Measurements from ENCODE around the gene FAM76A.
A peak's percentile ranks its signal among the peaks of the same experiment; 100 is the strongest.
"Not testable (repeated sequence)": the region's sequence is repeated elsewhere in the genome, so short reads cannot be mapped to it uniquely, and the experiment has no call there.

FAM76A gene

DNA sequence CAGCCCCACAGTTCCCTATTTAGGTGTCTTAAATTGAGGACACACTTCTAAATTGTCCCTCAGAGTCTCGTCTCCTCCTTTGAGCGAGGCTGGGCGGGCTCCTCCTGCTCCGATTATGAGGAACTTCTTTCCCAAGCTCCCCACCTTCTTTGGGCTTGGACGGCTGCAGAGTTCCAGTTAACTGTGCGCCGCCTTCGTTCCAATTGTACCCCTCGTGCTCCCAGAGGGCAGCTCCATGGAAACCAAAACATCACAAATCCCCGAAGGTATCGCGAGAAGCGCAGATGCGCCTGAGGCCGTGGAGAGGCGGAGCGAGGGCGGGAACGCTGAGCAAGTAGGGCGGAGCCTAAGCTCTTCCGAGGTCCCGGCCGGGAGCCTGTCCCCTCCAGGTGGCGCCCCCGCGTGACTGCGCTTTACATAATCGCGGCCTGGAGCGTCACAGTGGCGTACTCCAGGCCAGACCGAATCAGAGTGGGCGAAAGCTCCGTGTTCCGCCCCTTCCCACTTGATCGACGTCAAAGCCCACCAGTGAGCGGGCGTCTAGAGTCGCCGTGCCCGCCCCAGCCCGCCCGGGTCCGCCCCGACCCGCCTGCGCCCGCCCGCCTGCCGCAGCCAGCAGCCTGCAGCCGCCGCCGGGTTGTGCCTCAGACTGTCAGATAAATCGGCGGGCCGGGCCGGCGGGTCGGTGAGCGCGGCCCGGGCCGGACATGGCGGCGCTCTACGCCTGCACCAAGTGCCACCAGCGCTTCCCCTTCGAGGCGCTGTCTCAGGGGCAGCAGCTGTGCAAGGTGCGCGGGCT is at the start of gene FAM76A:
FAM76A (plus strand) TSS at position 588 of the 799 bp plus-strand sequence; CDS start at position 708, 120 bp downstream.
- DNase-seq = peak; percentile 99

DNA sequence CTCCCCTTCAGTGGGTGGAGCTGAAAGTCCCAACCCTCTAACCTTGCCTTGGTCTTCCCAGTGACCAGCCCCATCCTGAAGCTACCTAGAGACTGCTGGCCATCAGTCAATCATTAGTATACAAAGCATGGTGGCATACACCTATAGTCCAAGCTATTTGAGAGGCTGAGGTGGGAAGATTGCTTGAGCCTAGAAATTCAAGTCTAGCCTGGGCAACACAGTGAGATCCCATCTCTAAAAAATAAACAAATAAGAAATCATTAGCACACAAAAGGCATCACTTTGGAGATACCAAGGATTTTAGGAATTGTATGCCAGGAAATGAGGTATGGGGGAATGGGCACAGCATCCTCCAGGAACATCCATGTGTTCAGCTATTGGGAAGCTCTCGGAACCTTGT is 49.4 kb upstream of the FAM76A start:
- DNase-seq = no peak

DNA sequence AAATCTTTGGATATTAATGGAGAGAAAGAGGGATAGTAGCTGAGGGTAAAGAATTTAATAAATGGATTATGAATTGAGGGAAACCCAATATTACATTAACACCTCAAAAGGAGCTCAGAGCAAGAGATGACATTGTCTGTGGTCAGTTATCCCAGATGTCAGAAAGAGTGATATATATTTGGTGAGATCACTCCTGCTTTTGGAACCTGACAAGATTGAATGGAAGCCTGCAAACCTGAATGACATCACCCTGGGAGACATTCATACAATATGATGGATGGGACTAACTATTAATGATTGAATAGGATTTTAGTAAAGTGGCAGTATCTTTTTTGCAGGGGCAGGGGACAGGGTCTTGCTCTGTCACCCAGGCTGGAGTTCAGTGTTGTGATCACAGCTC is 47.0 kb upstream of the FAM76A start:
- no peak for DNase-seq

DNA sequence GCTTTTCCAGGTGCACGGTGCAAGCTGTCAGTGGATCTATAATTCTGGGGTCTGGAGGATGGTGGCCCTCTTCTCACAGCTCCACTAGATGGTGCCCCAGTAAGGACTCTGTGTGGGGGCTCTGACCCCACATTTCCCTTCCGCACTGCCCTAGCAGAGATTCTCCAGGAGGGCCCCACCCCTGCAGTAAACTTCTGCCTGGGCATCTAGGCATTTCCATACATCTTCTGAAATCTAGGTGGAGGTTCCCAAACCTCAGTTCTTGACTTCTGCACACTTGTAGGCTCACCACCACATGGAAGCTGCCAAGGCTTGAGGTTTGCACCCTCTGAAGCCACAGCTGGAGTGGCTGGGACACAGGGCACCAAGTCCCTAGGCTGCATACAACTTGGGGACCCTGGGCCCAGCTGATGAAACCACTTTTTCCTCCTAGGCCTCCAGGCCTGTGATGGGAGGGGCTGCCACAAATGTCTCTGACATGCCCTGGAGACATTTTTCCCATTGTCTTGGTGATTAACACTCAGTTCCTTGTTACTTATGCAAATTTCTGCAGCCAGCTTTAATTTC is 45.5 kb upstream of the FAM76A start:
- DNase-seq = not testable (repeated sequence)

DNA sequence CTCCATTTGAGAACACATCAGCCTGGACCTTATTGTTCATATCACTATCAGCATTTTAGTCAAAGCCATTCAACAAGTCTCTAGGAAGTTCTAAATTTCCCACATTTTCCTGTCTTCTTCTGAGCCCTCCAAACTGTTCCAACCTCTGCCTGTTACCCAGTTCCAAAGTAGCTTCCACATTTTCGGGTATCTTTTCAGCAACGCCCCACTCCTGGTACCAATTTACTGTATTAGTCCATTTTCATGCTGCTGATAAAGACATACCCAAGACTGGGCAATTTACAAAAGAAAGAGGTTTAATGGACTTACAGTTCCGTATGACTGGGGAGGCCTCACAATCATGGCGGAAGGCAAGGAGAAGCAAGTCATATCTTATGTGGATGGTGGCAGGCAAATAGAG is 44.2 kb upstream of the FAM76A start:
- DNase-seq = not testable (repeated sequence)

DNA sequence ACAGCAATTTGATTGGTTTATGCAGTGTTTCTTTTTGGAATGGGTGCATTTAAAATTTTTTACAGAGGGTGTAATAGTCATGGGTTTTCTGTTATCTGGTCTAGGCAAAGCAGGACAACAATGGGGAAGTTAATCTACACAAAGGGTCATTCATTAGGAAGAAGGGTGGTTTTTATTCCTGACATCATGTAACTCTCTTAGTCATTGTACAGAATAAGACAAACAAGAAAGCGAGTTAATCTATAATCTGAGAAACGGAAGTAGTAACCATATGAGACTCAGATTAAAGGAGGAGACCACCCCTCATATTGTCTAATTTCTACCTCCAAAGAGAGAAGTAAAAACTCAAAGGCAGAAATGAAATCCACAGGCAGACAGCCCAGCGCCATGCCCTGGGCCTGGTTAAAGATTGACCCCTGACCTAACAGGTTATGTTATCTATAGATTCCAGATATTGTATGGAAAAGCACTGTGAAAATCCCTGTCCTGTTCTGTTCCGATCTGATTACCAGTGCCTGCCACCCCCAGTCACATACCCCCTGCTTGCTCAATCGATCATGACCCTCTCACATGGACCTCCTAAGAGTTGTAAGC is 43.3 kb upstream of the FAM76A start:
- DNase-seq = no peak

DNA sequence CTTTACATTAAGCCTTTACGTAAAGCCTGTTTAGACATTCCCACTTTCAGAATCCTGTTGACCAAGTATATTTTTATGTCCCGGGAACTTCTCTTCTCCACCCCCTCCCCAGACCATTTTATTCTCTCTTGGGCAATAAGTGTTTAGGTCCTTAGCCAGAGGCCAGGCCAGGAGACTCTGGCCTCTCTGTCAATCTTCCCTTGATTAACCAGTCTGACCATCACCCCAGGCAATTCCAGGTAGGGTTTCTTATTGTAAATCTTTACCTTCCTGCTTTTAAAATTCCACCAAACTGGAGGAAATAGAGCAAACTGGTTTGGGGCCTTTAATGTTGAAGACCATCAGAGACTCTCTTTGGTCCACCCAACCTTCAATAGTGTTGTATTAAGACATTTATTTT is 41.6 kb upstream of the FAM76A start:
- DNase-seq = no peak

DNA sequence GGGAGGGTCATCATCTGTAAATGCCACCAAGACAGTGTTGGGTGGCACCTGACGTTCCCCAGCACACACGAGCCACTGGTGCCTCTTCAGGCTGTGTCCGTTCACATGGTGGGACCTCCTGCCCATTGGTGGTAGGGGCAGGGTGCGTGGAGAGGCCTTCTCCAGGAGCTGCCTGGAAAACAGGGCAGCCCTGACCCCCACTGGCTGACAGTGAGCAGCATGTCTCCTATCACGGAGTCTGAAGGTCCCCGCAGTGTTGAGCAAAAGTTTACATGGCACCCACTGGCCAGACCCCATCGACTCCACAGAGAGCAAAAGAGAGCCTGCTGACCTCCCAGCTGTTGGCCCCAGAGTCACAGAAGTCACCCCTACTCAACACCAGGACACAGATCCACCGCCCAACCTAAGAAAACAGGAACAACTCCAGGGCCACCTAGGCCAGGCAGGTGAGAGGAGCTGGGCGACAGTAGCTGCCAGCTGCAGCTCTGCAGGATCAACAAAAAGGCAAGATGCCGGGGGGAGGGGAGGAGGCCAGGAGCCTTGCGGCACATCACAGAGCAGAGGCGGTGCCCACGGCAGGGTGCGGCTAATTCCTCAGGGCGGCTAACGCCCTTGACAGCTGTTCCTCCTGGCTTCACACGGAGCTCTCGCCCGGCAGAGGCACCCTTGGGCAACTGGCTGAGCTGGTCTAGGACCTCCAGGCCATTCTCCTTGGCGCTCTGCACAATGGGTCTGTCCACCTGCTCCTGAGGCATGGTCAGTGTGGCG is 39.4 kb upstream of the FAM76A start:
- DNase-seq = no peak

DNA sequence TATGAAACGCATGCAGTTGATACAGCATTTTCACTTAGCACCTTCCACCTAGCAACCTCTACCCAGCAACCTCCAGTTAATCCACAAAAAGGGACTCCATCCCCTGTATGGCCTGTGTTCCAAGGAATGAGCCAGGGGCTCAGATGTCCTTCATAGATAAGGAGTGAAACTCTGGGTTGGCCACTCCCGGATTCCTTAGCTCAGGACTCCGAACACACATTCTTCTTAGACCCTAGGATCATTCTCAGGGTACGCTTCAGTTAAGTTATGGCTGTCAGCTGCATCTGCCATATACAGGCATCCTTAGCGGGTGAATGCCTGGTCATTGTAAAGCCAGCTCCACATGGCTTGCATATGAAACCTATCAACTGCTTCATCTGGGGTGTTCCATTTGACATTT is 37.9 kb upstream of the FAM76A start:
- DNase-seq = no peak

DNA sequence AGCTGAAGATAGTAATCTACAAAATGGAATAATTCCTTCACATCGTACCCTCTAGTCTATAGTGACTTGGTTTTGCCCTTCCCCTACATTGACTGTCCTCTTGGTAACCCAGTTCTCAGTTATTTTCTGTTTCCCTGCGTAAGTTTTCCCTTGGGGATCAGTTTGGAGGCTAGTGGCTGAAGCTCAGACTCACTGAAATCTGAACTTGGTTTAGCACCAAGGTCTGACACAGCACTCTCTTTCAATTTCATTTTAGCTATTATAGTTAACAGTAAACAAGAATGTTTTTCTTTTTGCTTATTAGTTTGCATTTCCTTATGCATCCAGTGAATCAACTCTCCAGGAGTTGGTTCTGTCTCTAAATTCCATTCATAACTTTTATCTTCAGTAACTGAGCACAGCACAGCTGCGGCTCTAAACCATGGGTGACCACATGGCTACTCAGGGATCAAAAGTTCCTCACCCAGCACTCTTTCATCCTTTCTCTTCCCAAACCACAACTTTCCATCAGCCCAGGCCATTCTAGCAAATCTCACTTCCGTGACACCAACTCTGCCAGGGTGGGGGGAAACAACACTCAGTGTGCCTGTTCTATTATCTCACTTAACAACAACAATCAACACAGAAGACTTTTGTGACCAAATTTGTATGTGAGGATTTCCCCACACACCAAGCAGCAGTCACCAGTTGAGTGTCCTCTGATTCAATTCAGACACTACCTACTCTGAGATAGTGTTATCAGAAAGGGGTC is 36.2 kb upstream of the FAM76A start:
- DNase-seq = no peak

DNA sequence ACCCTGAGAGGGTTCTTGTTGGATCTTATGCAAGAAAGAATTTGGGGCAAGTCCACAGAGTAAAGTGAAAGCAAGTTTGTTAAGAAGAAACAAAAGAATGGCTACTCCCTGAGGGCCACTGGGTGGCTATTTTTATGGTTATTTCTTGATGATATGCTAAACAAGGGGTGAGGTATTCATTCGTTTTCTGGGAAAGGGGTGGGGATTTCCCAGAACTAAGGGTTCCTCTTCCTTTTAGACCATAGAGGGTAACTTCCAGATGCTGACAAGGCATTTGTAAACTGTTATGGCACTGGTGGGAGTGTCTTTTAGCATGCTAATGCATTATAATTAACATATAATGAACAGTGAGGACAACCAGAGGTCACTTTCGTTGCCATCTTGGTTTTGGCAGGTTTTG is 35.6 kb upstream of the FAM76A start:
- no peak for DNase-seq

DNA sequence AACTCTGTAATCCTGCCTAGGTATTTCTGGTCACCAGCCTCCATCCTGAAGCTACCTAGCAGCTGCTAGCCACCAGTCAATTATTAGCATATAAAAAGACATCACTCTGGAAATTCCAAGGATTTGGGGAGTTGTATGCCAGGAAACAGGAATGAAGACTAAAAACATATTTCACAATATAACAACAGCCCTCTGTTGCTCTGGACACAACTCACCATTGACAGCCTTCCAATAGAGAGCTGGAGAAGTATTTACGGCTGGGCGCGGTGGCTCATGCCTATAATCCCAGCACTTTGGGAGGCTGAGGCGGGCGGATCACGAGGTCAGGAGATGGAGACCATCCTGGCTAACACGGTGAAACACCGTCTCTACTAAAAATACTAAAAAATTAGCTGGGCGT is 28.9 kb upstream of the FAM76A start:
- DNase-seq = not testable (repeated sequence)

DNA sequence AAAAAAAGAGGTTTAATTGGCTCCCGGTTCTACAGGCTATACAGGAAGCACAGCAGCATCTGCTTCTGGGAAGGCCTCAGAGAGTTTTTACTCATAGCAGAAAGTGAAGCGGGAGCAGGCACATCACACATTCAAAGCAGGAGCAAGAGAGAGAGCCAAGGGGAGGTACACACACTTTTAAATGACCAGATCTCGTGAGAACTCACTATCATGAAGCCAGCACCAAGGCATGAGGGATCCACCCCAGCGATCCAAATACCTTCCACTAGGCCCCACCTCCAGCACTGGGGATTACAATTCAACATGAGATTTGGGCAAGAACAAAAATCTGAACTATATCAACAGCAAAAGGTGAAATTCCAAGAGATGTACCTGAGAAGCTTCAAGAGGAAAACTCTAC is 20.8 kb upstream of the FAM76A start:
- no peak for DNase-seq

DNA sequence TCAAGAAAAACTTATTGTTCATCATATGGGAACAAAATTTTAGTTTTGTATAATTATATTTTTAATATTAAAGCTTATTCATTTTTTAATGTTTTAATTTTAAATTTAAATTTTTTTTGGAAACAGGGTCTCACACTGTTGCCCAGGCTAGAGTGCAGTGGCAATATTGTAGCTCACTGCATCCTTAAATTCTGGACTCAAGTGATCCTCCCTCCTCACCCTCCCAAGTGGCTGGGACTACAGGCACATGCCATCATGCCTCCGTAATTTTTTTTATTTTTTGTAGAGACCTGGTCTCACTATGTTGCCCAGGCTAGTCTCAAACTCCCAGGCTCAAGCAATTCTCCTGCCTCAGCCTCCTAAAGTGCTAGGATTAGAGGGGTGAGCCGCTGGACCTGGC is 20.2 kb upstream of the FAM76A start:
- DNase-seq = no peak

DNA sequence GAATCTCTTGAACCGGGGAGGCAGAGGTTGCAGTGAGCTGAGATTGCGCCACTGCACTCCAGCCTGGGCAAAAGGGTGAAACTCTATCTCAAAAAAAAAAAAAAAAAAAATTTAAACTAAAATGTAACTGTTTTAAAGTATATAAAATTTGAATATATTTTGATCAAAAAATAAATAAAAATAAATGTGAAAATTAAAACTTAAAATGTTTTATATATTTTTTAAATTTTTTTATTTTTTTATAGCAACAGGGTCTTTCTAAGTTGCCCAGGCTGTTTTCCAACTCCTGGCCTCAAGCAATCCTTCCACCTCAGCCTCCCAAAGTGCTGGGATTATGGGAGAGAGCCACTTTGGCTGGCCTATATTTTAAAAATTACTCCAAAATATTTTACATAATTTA is 15.2 kb upstream of the FAM76A start:
- no peak for DNase-seq

DNA sequence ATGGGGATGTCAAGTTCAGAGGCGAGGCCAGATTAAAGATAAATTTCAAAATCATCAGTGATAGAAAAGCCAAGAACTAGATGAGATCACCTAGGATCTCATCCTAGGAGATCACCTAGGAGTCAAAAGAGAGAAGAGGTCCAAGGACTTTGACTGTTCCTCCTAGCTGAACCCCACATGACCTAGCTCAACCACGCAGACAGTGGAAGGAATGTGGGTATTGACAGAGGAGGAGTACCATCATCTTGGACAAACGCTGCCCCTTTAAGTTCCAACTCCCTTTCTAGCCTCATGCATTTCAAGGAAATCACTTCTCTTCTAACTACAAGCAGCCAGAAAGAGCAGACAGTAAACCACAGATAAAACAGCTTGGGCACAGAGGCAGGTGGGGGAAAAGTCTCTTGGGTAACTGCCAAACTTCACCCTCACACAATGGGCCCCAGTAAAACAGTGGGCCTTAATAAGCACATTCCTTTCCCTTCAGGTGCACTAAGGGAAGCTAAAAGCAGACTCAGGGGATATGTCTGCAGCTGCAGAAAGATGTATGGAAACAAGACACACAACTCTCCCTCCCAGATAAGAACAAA is 12.5 kb upstream of the FAM76A start:
- no peak for DNase-seq

DNA sequence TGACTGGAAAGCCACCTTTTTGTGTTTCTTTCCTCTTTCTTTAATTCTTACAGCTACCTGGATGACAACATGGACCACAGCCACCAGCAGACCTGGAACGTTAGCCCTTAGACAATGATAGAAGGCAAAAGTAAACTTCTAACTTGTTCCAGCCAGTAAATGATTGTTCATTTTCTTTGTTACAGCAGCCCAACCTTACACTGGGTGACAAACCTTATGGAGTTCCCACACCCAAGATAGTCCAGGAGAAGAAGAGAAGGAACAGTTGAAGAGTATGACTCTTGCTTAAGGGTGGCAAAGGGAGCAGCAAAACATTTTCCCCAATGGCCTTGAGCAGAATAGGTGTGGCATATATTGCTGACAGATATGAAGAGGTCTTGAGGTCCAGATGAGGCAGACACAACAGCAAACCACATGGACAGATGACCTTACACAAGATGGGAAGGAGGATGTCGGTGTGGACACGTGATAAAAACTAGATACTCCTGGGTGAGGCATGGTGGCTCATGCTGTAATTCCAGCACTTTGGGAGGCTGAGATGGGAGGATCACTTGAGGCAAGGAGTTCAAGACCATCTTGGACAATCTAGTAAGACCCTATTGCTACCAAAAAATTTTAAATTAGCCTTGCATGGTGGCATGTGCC is 11.8 kb upstream of the FAM76A start:
- no peak for DNase-seq

DNA sequence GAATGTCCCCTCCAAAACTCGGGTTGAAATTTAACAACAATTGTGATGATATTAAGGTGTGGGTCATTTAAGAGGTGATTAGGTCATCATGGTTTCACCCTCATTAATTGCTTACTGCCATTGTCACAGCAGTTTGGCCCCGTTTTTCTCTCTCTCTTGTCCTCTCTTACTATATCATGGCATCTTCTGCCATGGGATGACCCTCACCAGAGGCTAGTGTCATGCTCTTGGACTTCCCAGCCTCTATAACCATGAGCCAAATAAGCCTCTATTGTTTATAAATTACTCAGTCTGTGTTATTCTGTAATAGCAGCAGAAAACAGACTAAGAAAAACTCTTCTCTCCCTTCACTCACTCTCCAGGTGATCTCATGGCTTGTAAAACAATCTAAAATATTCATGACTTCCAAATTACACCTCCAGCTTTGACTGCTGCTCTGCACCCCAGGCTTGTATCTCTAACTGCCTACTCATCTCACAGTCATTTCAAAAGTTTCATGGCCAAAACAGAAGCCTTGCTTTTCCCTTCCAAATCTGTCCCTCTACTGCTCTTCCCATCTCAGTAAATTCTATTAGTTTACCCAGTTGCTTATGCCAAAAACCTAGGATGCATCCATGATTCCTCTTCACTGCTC is 9.4 kb upstream of the FAM76A start:
- DNase-seq = no peak

DNA sequence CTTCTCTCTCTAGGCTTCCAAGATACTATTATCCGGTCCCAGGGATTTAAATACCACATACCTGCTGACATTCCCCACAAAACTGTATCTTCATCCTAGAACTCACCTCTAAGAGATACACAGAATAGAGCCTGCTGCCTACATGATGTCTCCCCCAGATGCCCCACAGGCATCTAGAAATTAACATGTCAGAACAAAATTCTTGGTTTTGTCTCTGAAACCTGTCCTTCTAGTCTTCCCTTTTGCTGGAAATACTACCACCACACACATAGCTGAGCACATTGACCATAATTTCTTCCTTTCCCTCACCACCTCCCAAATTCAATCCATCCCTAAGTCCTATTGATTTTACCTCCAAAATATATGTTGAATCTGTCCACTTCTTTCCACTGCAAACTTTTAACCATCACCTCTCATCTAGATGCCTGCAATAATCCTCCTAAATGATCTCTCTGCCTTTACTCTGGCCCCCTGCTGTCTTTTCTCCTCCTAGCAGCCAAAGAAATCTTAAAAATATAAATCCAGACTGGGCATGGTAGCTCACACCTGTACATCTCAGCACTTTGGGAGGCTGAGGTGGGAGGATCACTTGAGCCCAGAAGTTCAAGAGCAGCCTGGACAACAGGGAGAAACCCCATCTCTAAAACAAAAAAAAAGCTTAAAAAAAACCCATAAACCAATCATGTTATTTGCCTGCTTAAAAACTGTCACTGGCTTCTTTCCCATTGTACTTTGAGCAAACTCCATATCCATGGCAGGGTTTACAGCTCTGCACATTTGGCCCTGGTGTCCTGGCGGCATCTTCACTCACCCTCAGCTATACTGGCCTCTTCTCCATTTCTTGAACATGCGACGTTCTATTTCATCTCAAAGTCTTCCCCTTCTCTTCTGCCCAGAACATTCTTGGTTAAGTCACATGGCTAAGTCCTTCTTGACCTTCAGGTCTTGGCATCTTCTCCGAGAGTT is 6.2 kb upstream of the FAM76A start:
- no peak for DNase-seq

DNA sequence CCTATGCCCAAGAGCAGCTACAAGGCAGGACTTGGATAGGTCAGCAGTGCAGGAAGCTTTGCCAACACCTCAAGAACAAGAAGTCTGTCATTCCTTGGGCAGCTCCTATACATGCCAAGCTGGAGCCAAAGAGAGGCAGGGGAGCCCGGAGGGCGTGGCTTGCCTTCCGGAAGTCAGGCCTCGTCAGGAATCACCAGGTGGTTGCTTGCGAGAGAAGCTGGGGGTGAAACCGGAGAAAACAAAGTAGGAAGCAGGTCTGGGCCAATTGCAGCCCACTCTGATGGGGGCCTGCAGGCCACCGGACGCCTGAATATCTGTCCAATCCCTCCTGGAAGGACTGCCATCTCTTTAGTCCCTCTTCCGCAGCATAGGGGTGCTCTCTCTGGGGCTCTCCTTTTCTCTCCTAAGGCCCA is 794 bp upstream of the FAM76A start:
- DNase-seq = no peak

Data from activated CD4-positive, alpha-beta T cell treated with anti-CD3 and anti-CD28 coated beads, Interleukin-2, amount 50 U/mL, for 4 hours (primary cell).